HUES64 (cell line): Measurements from ENCODE around the gene TOB2.
"Not testable (repeated sequence)": the region's sequence is repeated elsewhere in the genome, so short reads cannot be mapped to it uniquely, and the experiment has no call there.

ENCODE experiments used
- H3K27ac ChIP-seq: 2 replicates; pipeline ENCODE4 v1.7.0; 2013; ENCODE audit warnings: low read depth, low read length, inconsistent platforms
- H3K27me3 ChIP-seq: 2 replicates; pipeline ENCODE4 v1.6.1; 2013; ENCODE audit warnings: mild to moderate bottlenecking, low read length; ENCODE audit not compliant: insufficient read depth
- H3K36me3 ChIP-seq: 2 replicates; pipeline ENCODE4 v1.6.1; 2013; ENCODE audit warnings: mild to moderate bottlenecking, low read length; ENCODE audit not compliant: insufficient read depth
- H3K4me1 ChIP-seq: 2 replicates; pipeline ENCODE4 v1.6.1; 2013; ENCODE audit warnings: mild to moderate bottlenecking, low read length, moderate library complexity; ENCODE audit not compliant: insufficient read depth
- H3K4me3 ChIP-seq: 2 replicates; pipeline ENCODE4 v1.5.1; 2013; ENCODE audit warnings: mild to moderate bottlenecking, low read length, moderate library complexity
- H3K9ac ChIP-seq: 2 replicates; pipeline ENCODE4 v1.6.1; 2013; ENCODE audit warnings: mild to moderate bottlenecking, low read depth, low read length
- H3K9me3 ChIP-seq: 2 replicates; pipeline ENCODE4 v1.6.1; 2013; ENCODE audit warnings: low read depth, low read length; ENCODE audit not compliant: insufficient read depth
- WGBS: fragments of 150-250, 120-280 bp; methylation state at CpG from one replicate; pipeline ENCODE4 v1.1.7; 2013; ENCODE audit warnings: missing lambda C conversion rate; 5-methylcytosine and 5-hydroxymethylcytosine counted together

TOB2 gene

DNA sequence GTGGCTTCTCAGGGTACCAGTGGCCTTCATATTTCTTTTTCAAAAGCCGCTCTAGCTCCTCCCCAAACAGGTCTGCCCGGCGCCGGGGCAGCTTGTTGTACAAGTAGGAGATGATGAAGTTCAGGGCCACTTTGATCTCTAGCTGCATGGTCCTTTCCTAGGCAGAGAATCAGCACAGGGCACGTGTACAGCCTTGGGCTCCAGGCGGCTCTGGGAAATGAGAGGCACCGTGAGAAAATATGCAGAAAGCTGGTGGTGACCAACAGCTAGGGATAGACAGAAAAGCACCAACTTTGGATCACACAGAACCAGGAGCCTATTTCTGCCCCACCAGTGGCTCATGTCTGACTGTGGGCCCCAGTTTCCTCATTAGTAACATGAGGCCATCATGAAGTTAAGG is 9.4 kb downstream of the TOB2 start:
- Histone ChIP-seq H3K9me3 (no peaks in the 10 kb centered on the region), H3K36me3 (peaks cover 72% of the 10 kb centered on the region), H3K9ac (no peak overlapping the region), H3K27me3 (no peaks in the 10 kb centered on the region), H3K4me3 (no peak overlapping the region), H3K4me1 (no peaks in the 10 kb centered on the region), H3K27ac (no peak overlapping the region)
- WGBS = 97% methylated on average over 7 of the region's 7 CpGs

DNA sequence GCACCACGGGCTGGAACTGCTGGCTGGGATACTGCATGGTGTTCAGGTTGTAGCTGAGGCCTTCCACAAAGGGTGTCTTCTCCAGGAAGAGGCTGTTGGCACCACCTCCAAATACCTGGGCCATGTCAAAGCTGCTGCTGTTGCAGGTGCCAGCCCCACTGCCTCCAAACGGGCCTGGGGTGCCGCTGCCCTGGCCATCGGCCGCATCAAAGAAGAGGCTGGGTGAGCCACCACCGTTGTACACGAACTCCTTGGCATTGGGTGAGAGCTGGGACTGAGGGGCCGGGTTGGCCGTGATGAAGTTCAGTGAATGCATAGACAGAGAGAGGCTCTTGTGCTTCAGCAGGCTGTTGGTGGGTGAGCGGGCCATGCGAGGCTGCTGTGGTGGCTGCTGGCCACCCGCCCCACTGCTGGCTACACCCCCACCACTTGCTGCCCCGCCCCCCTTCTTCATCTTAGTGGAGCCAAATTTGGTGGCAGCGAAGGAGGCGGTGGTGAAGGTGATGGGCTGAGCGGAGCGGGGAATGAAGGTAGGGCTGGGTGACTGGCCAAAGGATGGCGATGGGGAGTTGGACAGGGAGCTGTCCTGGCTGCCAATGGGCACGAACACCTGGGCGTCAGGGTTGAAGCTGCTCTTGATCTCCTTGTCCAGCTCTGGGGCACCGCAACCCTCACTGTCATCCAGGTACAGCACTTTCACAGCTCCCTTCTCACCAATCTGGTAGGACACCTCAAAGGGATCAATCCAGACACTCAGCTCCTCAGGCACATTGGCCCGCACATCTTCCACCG is 10.1 kb downstream of the TOB2 start:
- no peak overlapping the region for H3K27ac ChIP-seq
- peaks cover 69% of the 10 kb centered on the region for H3K36me3 ChIP-seq
- no peaks in the 10 kb centered on the region for H3K4me1 ChIP-seq
- H3K4me3 ChIP-seq = no peak overlapping the region
- no peaks in the 10 kb centered on the region for H3K9me3 ChIP-seq
- no peak overlapping the region for H3K9ac ChIP-seq
- 91% methylated on average over 23 of the region's 23 CpGs for WGBS
- no peaks in the 10 kb centered on the region for H3K27me3 ChIP-seq

DNA sequence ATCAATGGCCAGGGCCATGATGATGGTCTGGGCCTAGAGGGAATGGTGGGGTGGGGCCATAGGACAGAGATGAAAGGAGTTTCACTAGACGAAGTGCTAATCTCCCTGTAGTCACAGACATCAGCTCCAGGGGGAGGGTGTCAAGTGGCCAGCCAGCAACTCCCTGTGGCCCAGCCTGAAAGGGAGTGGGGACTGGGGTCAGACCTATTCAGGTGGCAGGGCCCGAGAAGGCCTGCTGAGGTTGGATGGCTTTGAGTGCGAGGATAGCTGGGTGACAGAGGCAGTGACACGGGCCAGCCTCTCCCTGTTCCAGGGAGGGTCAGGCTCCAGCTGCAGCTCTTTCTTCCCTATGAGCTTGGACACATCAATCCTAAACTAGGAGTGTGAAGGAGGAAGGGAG is 11.0 kb downstream of the TOB2 start:
- Histone ChIP-seq H3K27ac (no peak overlapping the region), H3K4me1 (no peaks in the 10 kb centered on the region), H3K4me3 (no peak overlapping the region), H3K27me3 (no peaks in the 10 kb centered on the region), H3K9me3 (no peaks in the 10 kb centered on the region), H3K9ac (no peak overlapping the region), H3K36me3 (peaks cover 66% of the 10 kb centered on the region)
- WGBS = 90% methylated on average over 4 of the region's 4 CpGs

DNA sequence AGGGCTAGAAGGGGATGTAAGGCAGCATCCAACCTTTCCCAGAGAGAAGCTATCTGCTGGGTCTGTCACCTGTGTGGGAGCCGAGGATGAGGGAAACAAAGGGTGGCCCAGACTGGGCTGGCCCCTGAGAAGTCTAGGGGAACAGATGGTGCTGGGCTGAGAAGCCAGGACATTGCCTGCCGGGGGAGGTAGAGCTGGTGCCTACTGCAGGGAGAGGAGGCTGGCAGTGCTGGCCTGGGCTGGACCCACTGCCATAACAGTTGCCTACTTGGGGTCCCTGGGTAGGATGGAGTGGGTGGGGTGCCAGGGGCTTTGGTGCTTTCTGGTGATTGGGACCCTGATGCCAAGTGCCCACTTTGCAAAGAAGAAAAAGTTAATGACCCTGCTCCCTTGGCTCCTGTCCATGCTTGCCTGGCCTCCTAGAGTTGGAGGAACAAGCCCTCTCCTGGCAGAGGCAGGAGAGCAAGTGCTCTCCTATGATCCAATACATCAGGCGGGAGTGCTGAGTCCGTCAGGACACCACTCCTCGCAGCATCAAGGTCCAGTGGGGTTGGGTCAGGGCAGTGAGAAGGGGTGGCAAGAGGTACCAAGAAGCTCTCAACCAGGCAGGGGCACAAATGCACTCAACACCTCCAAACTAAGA is 12.1 kb downstream of the TOB2 start:
- H3K9ac ChIP-seq, H3K4me3 ChIP-seq, H3K27ac ChIP-seq, H3K9me3 ChIP-seq, H3K4me1 ChIP-seq, H3K27me3 ChIP-seq: not testable (repeated sequence)
- peaks cover 61% of the 10 kb centered on the region for H3K36me3 ChIP-seq
- WGBS = 84% methylated on average over 5 of the region's 5 CpGs

DNA sequence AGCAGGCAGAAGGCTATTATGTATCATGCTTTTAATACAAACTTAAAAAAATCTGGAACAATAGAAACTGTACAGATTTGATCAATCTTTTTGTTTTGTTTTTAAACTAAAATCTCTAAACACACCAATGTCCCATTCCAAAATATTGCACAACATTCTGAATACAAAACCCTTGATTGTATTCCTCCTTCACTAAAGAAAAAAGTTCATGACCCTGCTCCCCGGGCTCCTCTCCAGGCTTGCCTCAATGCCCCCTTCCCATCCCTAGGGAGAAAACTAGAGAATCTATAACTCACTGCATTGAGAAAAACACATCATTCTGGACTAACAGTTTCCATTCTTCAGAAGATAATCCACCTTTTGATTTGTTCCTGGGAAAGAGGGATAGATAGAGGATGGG is 13.1 kb downstream of the TOB2 start:
- peaks cover 52% of the 10 kb centered on the region for H3K36me3 ChIP-seq
- not testable (repeated sequence) for H3K9me3 ChIP-seq, H3K4me3 ChIP-seq, H3K4me1 ChIP-seq, H3K27me3 ChIP-seq, H3K9ac ChIP-seq, H3K27ac ChIP-seq
- WGBS = 85% methylated on average over 1 of the region's 1 CpG

DNA sequence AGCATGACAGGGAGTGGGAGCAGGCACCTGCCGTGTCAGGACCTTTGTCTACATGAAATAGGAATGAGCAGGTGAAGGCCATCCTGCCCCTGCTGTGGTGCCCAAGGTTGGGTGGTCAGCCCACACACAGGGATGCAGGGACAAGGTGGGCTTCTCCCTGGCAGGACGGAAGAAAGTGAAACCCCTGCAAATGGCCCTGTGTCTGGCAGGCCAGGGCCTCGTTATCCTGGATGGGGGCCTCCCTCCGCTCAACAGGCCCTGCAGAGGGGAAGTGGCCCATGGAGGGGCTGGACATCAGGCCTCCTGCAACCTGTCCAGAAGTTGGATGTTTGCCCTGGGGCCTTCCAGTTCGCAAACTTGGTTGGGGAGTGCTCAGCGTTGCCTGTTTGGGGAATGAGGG is 14.9 kb downstream of the TOB2 start:
- Histone ChIP-seq H3K36me3 (peaks cover 38% of the 10 kb centered on the region), H3K9me3 (no peaks in the 10 kb centered on the region), H3K9ac (no peak overlapping the region), H3K4me1 (no peaks in the 10 kb centered on the region), H3K27ac (no peak overlapping the region), H3K27me3 (no peaks in the 10 kb centered on the region), H3K4me3 (no peak overlapping the region)
- 91% methylated on average over 6 of the region's 6 CpGs for WGBS

DNA sequence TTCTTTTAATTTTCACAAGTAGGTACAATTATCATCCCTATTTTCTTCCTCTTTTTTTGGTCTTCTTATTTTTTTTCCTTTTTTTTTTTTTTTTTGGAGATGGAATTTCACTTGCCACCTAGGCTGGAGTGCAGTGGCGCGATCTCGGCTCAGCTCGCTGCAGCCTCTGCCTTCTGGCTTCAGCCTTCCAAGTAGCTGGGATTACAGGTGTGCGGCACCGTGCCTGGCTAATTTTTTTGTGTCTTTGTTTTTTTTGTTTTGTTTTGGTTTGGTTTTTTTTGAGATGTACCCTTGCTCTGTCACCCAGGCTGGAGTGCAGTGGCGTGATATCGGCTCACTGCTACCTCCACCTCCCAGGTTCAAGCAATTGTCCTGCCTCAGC is 16.7 kb downstream of the TOB2 start:
- no peaks in the 10 kb centered on the region for H3K4me1 ChIP-seq
- no peak overlapping the region for H3K27ac ChIP-seq
- WGBS = 97% methylated on average over 8 of the region's 8 CpGs
- no peaks in the 10 kb centered on the region for H3K27me3 ChIP-seq
- H3K9me3 ChIP-seq = no peaks in the 10 kb centered on the region
- no peak overlapping the region for H3K9ac ChIP-seq
- H3K4me3 ChIP-seq = no peak overlapping the region
- H3K36me3 ChIP-seq = peaks cover 21% of the 10 kb centered on the region

DNA sequence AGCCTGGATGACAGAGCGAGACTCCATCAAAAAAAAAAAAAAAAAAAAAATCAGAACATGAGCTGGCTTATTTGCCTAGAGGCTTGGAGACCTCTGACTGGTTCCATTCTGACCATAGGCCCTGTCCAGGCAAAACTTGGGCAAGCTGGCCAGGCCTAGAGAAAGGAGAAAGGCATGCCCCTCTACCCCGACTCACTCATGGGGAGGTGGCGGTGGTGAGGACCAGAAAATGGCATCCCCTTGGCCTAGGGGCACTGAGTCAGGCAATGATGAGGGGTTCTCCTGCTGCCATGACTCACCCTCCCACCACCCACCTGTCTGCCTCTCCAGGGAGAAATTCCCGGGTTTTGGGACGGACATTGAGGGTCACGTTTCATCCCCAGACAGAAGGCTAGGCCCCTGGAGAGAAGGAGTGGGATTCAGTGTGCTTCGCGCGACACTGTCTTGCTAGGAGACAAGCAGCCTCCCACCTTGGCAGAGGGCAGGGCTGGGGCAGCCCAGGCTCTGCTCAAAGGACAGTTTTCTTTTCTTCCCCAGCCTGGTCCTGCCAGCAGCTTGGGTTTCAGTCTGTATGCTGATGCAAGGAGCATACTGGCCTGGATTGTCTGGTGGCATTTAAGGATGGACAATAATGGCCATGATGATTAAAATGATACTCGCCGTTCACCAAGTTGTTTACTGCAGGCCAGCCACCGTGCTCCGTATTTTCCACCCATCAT is 17.2 kb downstream of the TOB2 start:
- no peaks in the 10 kb centered on the region for H3K27me3 ChIP-seq
- no peaks in the 10 kb centered on the region for H3K4me1 ChIP-seq
- WGBS = 84% methylated on average over 13 of the region's 13 CpGs
- H3K27ac ChIP-seq = no peak overlapping the region
- H3K9ac ChIP-seq = no peak overlapping the region
- no peak overlapping the region for H3K4me3 ChIP-seq
- no peaks in the 10 kb centered on the region for H3K9me3 ChIP-seq
- peaks cover 16% of the 10 kb centered on the region; the same call in 1 of the 2 replicates for H3K36me3 ChIP-seq

DNA sequence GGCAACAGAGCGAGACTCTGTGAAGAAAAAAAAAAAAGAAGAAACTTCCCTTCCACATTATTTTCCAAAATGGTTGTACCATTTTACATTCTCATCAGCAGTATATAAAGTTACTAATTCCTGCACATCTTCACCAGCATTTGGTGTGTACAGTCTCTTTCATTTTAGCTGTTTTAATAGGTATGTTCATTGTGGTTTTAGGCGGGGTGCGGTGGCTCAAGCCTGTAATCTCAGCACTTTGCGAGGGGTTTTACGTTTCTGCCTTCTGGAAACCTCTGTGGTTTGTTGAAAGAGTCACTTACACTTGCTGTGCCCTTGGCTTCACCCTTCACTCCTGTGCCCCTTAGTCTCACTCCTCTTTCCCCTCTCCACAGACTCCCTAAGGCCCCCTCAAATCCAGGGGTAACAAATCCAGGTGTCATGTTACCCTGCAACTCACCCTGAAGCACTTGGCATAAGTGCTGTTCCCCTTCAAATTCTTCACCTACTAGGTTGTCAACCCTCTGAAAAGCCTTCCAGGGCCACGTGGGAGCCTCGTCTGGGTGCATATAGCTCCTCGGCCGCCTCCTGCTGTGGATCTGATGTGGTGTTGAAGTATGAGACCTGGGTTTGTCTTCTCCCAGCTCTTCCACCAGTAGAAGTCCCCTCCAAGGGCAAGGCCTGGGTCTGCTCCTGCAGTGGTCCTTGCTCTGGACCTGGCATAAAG is 20.8 kb downstream of the TOB2 start:
- no peak overlapping the region for H3K9ac ChIP-seq
- H3K36me3 ChIP-seq = peaks cover 3% of the 10 kb centered on the region; the same call in 1 of the 2 replicates
- H3K27ac ChIP-seq = no peak overlapping the region
- H3K9me3 ChIP-seq = no peaks in the 10 kb centered on the region
- no peak overlapping the region for H3K4me3 ChIP-seq
- H3K27me3 ChIP-seq = no peaks in the 10 kb centered on the region
- 88% methylated on average over 8 of the region's 9 CpGs for WGBS
- no peaks in the 10 kb centered on the region for H3K4me1 ChIP-seq

DNA sequence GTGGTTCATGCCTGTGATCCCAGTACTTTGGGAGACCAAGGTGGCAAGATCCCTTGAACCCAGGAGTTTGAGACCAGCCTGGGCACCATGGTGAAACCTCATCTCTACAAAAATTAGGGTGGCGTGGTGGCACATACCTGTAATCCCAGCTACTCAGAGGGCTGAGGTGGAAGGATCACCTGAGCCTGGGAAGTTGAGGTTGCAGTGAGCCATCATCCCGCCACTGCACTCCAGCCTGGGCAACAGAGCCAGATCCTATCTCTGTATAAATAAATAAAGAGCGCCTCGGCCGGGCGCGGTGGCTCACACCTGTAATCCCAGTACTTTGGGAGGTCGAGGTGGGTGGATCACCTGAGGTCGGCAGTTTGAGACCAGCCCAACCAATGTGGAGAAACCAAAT is 27.9 kb downstream of the TOB2 start:
- H3K4me1 ChIP-seq = 0 out of 2 replicates have a peak, but pooled peaks cover 4% of the 10 kb centered on the region
- no peaks in the 10 kb centered on the region for H3K9me3 ChIP-seq
- H3K27ac ChIP-seq = no peak overlapping the region
- no peak overlapping the region for H3K9ac ChIP-seq
- H3K36me3 ChIP-seq = no peaks in the 10 kb centered on the region
- H3K27me3 ChIP-seq = no peaks in the 10 kb centered on the region
- WGBS = 95% methylated on average over 9 of the region's 9 CpGs
- no peak overlapping the region for H3K4me3 ChIP-seq
